Measurements from ENCODE around the gene S100A7A.
"Not testable (repeated sequence)": the region's sequence is repeated elsewhere in the genome, so short reads cannot be mapped to it uniquely, and the experiment has no call there.

Gene S100A7A

GRCh38 chr1:153395776-153396175 lies 20.5 kb upstream of the S100A7A start:
- FAIRE-seq, result no peak

- no peak for FAIRE-seq
These were observed 19.9 kb upstream of the S100A7A start for GRCh38 chr1:153396461-153396860.

- FAIRE-seq, result no peak
These were observed 19.0 kb upstream of the S100A7A start for GRCh38 chr1:153397051-153397923.

GRCh38 chr1:153397924-153398651 lies 18.2 kb upstream of the S100A7A start:
- FAIRE-seq, result no peak

GRCh38 chr1:153399401-153400055 lies 16.8 kb upstream of the S100A7A start:
- FAIRE-seq, result no peak

GRCh38 chr1:153400244-153400643 lies 16.1 kb upstream of the S100A7A start:
- FAIRE-seq, result no peak

- FAIRE-seq, result no peak
These were observed 14.9 kb upstream of the S100A7A start for GRCh38 chr1:153401461-153401860.

GRCh38 chr1:153402226-153402625 lies 14.1 kb upstream of the S100A7A start:
- no peak for FAIRE-seq

GRCh38 chr1:153403421-153404085 lies 12.8 kb upstream of the S100A7A start:
- FAIRE-seq, result no peak

GRCh38 chr1:153404086-153404635 lies 12.2 kb upstream of the S100A7A start:
- FAIRE-seq, result no peak

GRCh38 chr1:153404768-153405167 lies 11.6 kb upstream of the S100A7A start:
- FAIRE-seq, result no peak

GRCh38 chr1:153405825-153406599 lies 10.3 kb upstream of the S100A7A start:
- FAIRE-seq, result not testable (repeated sequence)

GRCh38 chr1:153407274-153407673 lies 9.0 kb upstream of the S100A7A start:
- not testable (repeated sequence) for FAIRE-seq

- FAIRE-seq, result not testable (repeated sequence)
These were observed 2.4 kb upstream of the S100A7A start for GRCh38 chr1:153413961-153414360.

GRCh38 chr1:153417136-153417888 lies 992 bp downstream of the S100A7A start:
- no peak for FAIRE-seq

GRCh38 chr1:153418758-153419435 lies 2.6 kb downstream of the S100A7A start:
- not testable (repeated sequence) for FAIRE-seq

GRCh38 chr1:153419436-153419793 lies 3.1 kb downstream of the S100A7A start:
- FAIRE-seq, result not testable (repeated sequence)

GRCh38 chr1:153420306-153420705 lies 4.0 kb downstream of the S100A7A start:
- no peak for FAIRE-seq

- FAIRE-seq, result no peak
These were observed 6.2 kb downstream of the S100A7A start for GRCh38 chr1:153422450-153423068.

- no peak for FAIRE-seq
These were observed 10.5 kb downstream of the S100A7A start for GRCh38 chr1:153426809-153427208.
